NB4 (cell line): Measurements from ENCODE around the gene C1orf50.

Experiments used
- MAX ChIP-seq: IDR thresholded peaks from 2 replicates; pipeline ENCODE4 v1.6.1; 2011; ENCODE audit warnings: low read depth, low read length
- MYC ChIP-seq: IDR thresholded peaks from 2 replicates; pipeline ENCODE4 v1.6.1; 2011; ENCODE audit warnings: low read depth, low read length
- POLR2A ChIP-seq: IDR thresholded peaks from 2 replicates; pipeline ENCODE4 v1.6.1; 2011; ENCODE audit warnings: mild to moderate bottlenecking; ENCODE audit not compliant: insufficient read length; ENCODE audit errors: extremely low read depth
- TF ChIP-seq, protein P1 (sequence below): IDR thresholded peaks from one replicate; pipeline ENCODE4 v1.5.1; 2012; ENCODE audit warnings: low read depth, low read length

GRCh38 chr1:42797979-42798378 lies 30.9 kb downstream of the C1orf50 start:
- TF ChIP-seq, protein P1, sequence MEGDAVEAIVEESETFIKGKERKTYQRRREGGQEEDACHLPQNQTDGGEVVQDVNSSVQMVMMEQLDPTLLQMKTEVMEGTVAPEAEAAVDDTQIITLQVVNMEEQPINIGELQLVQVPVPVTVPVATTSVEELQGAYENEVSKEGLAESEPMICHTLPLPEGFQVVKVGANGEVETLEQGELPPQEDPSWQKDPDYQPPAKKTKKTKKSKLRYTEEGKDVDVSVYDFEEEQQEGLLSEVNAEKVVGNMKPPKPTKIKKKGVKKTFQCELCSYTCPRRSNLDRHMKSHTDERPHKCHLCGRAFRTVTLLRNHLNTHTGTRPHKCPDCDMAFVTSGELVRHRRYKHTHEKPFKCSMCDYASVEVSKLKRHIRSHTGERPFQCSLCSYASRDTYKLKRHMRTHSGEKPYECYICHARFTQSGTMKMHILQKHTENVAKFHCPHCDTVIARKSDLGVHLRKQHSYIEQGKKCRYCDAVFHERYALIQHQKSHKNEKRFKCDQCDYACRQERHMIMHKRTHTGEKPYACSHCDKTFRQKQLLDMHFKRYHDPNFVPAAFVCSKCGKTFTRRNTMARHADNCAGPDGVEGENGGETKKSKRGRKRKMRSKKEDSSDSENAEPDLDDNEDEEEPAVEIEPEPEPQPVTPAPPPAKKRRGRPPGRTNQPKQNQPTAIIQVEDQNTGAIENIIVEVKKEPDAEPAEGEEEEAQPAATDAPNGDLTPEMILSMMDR: no peak
- TF ChIP-seq POLR2A: no peak
- no peak for TF ChIP-seq MAX
- no peak for TF ChIP-seq MYC
